K562 (cell line): ENCODE results near the gene SDHAF1. TPM values are rescaled to one million over a fixed set of nuclear protein-coding genes. Genes with fewer than 3 reads are reported as not detected.

ENCODE experiments used
- ATAC-seq: fragments of 200-7000 bp; cut with Tn5 transposase; 3 replicates; pipeline ENCODE4 v1.9.1; 2020; ENCODE audit warnings: moderate library complexity
- BruUV-seq: library from RNA; stranded (reverse); fragments of 400-500 nt; replicated peaks from 2 replicates; lab custom pipeline; 2021; lab: Mats Ljungman, UMichigan
- CTCF ChIA-PET: fragments of 300-600 bp; formaldehyde crosslinking; extraction: SDS; loops from one replicate; lab custom pipeline; 2021; ENCODE audit warnings: low intra/inter-chr PET ratio; lab: Yijun Ruan, JAX
- POLR2A ChIA-PET: fragments of 300-600, 350-650 bp; sonication (Branson Sonifier 250); formaldehyde crosslinking; extraction: SDS; loops from one replicate; lab custom pipeline; 2021; ENCODE audit warnings: antibody characterized with exemption, inconsistent platforms; lab: Yijun Ruan, JAX
- DNase-seq, 4 experiments: peaks; one replicate each; pipeline versions ENCODE4 v3.0.0 to v3.0.0-alpha.2; 2011 to 2018; ENCODE audit warnings: low spot score in 3 of 4, mixed read lengths in 3 of 4; ENCODE audit errors: extremely low read depth in 1 of 4
- FAIRE-seq: peaks from 2 replicates; lab custom pipeline; 2011; peaks lifted over from hg19 to GRCh38; lab: Jason Lieb, UNC
- H2AFZ ChIP-seq: 2 replicates; pipeline ENCODE4 v1.6.0; 2011; ENCODE audit warnings: low read depth, low read length, control low read depth, inconsistent platforms
- H3K27ac ChIP-seq: fragments of 200-600 bp; 3 replicates; pipeline ENCODE4 v1.8.0; 2011; ENCODE audit warnings: low read depth, mild to moderate bottlenecking, control low read depth, inconsistent platforms, low read length, moderate library complexity, mixed read lengths; ENCODE audit errors: extremely low read depth
- H3K27me3 ChIP-seq, 2 experiments: fragments of 300-600 bp in 1 of 2; 2 replicates in 1 of 2; 3 replicates in 1 of 2; pipeline versions ENCODE4 v1.6.0 to v1.8.0; 2011; ENCODE audit warnings: inconsistent platforms in 2 of 2, low read length in 2 of 2, mild to moderate bottlenecking in 1 of 2, mixed read lengths in 1 of 2, moderate library complexity in 1 of 2; ENCODE audit not compliant: control insufficient read depth in 2 of 2, insufficient read depth in 2 of 2
- H3K36me3 ChIP-seq: fragments of 300-600 bp; 3 replicates; pipeline ENCODE4 v1.8.0; 2011; ENCODE audit warnings: mild to moderate bottlenecking, low read length, inconsistent platforms; ENCODE audit not compliant: control insufficient read depth, insufficient read depth
- H3K4me1 ChIP-seq, 2 experiments: fragments of 200-600 bp in 1 of 2; replicated peaks in 1 of 2; 2 replicates in 1 of 2; 3 replicates in 1 of 2; pipeline versions ENCODE4 v1.5.1 to v1.8.0; 2011; ENCODE audit warnings: inconsistent platforms in 2 of 2, low read length in 2 of 2, mild to moderate bottlenecking in 1 of 2, mixed read lengths in 1 of 2, moderate library complexity in 1 of 2; ENCODE audit not compliant: control insufficient read depth in 2 of 2, insufficient read depth in 2 of 2
- H3K4me2 ChIP-seq: 2 replicates; pipeline ENCODE4 v1.6.1; 2011; ENCODE audit warnings: low read length, control low read depth, inconsistent platforms, mixed read lengths; ENCODE audit not compliant: insufficient read depth
- H3K4me3 ChIP-seq: fragments of 200-600 bp; sonication (generic), shearing (Covaris generic); 2 replicates; pipeline ENCODE4 v1.5.1; 2016; ENCODE audit warnings: control low read depth, inconsistent platforms
- H3K79me2 ChIP-seq: fragments of 200-600 bp; 3 replicates; pipeline ENCODE4 v1.8.0; 2011; ENCODE audit warnings: low read length, inconsistent platforms; ENCODE audit not compliant: control insufficient read depth, insufficient read depth
- H3K9ac ChIP-seq, 2 experiments: 2 replicates each; pipeline versions ENCODE4 v1.6.0 to v1.6.1; 2011; ENCODE audit warnings: low read depth in 2 of 2, low read length in 2 of 2, control low read depth in 1 of 2, inconsistent platforms in 1 of 2, mild to moderate bottlenecking in 1 of 2, mixed read lengths in 1 of 2; ENCODE audit not compliant: insufficient read depth in 1 of 2
- H3K9me1 ChIP-seq: one replicate; pipeline ENCODE4 v1.6.0; 2011; ENCODE audit warnings: inconsistent platforms, mild to moderate bottlenecking, low read length, moderate library complexity; ENCODE audit not compliant: control insufficient read depth, insufficient read depth
- H3K9me3 ChIP-seq: replicated peaks from 2 replicates; pipeline ENCODE4 v1.5.1; 2011; ENCODE audit warnings: low read depth, low read length, inconsistent platforms; ENCODE audit not compliant: control insufficient read depth, insufficient read depth
- H4K20me1 ChIP-seq: replicated peaks from 2 replicates; pipeline ENCODE4 v1.6.1; 2011; ENCODE audit warnings: low read length, inconsistent platforms, mixed read lengths; ENCODE audit not compliant: control insufficient read depth, insufficient read depth
- GABPA ChIP-seq: fragments of 200-800 bp; sonication (Bioruptor generic); conservative IDR thresholded peaks from 2 replicates; pipeline ENCODE4 v1.6.1; 2016; ENCODE audit warnings: low read depth, missing genetic modification characterization, missing compliant biosample characterization
- SPI1 ChIP-seq: IDR thresholded peaks from 2 replicates; pipeline ENCODE4 v1.6.1; 2011; ENCODE audit warnings: low read depth, low read length, control low read depth, borderline replicate concordance
- ZBTB34 ChIP-seq: fragments of 250-450 bp; sonication (Bioruptor Pico); IDR thresholded peaks from 2 replicates; pipeline ENCODE4 v1.8.0; 2021; ENCODE audit warnings: mild to moderate bottlenecking, moderate library complexity
- ZNF121 ChIP-seq: sonication (generic); formaldehyde crosslinking; conservative IDR thresholded peaks from 2 replicates; pipeline ENCODE4 v1.8.0; 2022; ENCODE audit warnings: missing genetic modification reagents
- WGBS: fragments of 100-300 bp; shearing (Covaris generic); methylation state at CpG from one replicate; pipeline ENCODE4 v1.1.6; 2016; ENCODE audit warnings: low coverage, mixed read lengths; ENCODE audit not compliant: insufficient coverage; ENCODE audit errors: missing lambda C conversion rate; 5-methylcytosine and 5-hydroxymethylcytosine counted together
- in situ Hi-C: fragments of 300-500 bp; cut with MboI; formaldehyde crosslinking; loops from 4 replicates; pipeline ENCODE4 v1.15.0; 2018; ENCODE audit warnings: inconsistent platforms, mixed read lengths
- intact Hi-C: fragments of 100-400 bp; cut with micrococcal nuclease; formaldehyde crosslinking; loops from 2 replicates; pipeline ENCODE4 v1.14.2; 2022
- polyA plus RNA-seq, 8 experiments: library from polyadenylated mRNA; depleted of rRNA in 4 of 8; stranded (reverse) in 5 of 8; unstranded in 3 of 8; fragments of >200 nt; fragmentation: Nextera tagmentation in 2 of 8; fragmentation: Illumina TruSeq in 1 of 8; extraction: Ambion mirVana in 2 of 8; extraction: Trizol in 1 of 8; gene quantifications; 2 replicates each; pipeline versions ENCODE4 v1.2.1 to v1.2.3, GENCODE V29; 2011 to 2014; ENCODE audit warnings: inconsistent platforms in 1 of 8, missing spikeins in 1 of 8
- total RNA-seq, 7 experiments: library from RNA; depleted of rRNA in 6 of 7; stranded (reverse); fragments of >200 nt in 6 of 7; fragmentation: Illumina TruSeq in 2 of 7; extraction: Trizol in 2 of 7; gene quantifications; 2 replicates each; pipeline versions ENCODE4 v1.2.1 to v1.2.3, GENCODE V29; 2011 to 2021; ENCODE audit warnings: low replicate concordance in 1 of 7
- TF ChIP-seq, protein P1 (sequence below): fragments of 200-800 bp; sonication (Bioruptor generic); IDR thresholded peaks from 2 replicates; pipeline ENCODE4 v1.6.1; 2017; ENCODE audit warnings: missing genetic modification characterization, missing compliant biosample characterization

The SDHAF1 gene
- total and polyA plus RNA-seq, 9 of the 15 experiments (the other 6 are each of a cell fraction or from before 2014, with no cell fraction given) = 0.42 to 55.7 (median 18.8) TPM

DNA sequence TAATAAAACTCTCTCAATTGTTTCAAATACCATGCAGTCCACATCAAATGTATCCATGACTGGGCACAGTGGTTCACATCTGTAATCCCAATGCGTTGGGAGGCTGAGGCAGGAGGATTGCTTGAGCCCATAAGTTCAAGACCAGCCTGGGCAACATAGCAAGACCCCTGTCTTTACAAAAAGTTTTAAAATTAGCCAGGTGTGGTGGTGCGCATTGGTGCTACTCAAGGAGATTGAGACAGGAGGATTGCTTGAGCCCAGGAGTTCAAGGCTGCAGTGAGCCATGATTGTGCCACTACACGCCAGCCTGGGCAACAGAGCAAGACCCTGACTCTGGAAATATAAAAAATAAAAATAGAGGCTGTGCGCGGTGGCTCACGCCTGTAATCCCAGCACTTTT is 32.7 kb downstream of the SDHAF1 start:
- ATAC-seq = no peak
- no peaks in the 10 kb centered on the region for H3K9me3 ChIP-seq
- TF ChIP-seq SPI1 (no peak), ZNF121 (CRISPR knock-in tag) (peak; percentile 76), ZBTB34 (CRISPR knock-in tag) (no peak), GABPA (tag) (no peak)
- TF ChIP-seq, protein P1, sequence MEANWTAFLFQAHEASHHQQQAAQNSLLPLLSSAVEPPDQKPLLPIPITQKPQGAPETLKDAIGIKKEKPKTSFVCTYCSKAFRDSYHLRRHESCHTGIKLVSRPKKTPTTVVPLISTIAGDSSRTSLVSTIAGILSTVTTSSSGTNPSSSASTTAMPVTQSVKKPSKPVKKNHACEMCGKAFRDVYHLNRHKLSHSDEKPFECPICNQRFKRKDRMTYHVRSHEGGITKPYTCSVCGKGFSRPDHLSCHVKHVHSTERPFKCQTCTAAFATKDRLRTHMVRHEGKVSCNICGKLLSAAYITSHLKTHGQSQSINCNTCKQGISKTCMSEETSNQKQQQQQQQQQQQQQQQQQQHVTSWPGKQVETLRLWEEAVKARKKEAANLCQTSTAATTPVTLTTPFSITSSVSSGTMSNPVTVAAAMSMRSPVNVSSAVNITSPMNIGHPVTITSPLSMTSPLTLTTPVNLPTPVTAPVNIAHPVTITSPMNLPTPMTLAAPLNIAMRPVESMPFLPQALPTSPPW (CRISPR knock-in tag) = no peak
- TF ChIP-seq, all 486 proteins: peak for 1
- Histone ChIP-seq H3K9ac (no peak overlapping the region), H3K4me2 (no peak overlapping the region), H3K36me3 (peaks cover 41% of the 10 kb centered on the region; the same call in 2 of the 3 replicates), H2AFZ (no peak overlapping the region), H3K79me2 (no peaks in the 10 kb centered on the region), H3K4me3 (no peak overlapping the region), H3K27ac (no peak overlapping the region), H3K4me1 (peaks cover 0 to 15% of the 10 kb centered on the region in 2 experiments; a peak in 2 of 5 replicates), H4K20me1 (no peaks in the 10 kb centered on the region), H3K9me1 (no peaks in the 10 kb centered on the region), H3K27me3 (no peaks in the 10 kb centered on the region)
- intact Hi-C loops (no loop called here), in situ Hi-C loops (no loop called here)
- ChIA-PET CTCF (no interaction called here), POLR2A (no interaction called here)
- FAIRE-seq (no peak), DNase-seq (no peak)
- WGBS = 90% methylated on average over 6 of the region's 6 CpGs
- BruUV-seq = no TSS peak
